Pancreas (tissue), 10 donors: Measurements from ENCODE around the gene CA5A. TPM values are rescaled to one million over a fixed set of nuclear protein-coding genes. Genes with fewer than 3 reads are reported as not detected.

Experiments used
- ATAC-seq, 4 donors: fragments of 200-7000 bp; cut with Tn5 transposase; one replicate each; pipeline versions ENCODE4 v1.8.0 to v1.9.1; 2020; ENCODE audit warnings: mild to moderate bottlenecking in 4 of 4, moderate library complexity in 4 of 4
- DNase-seq, 6 donors: peaks; one replicate each; pipeline ENCODE4 v3.0.0-alpha.2; 2020
- FAIRE-seq: peaks from 2 replicates; lab custom pipeline; 2012; peaks lifted over from hg19 to GRCh38; lab: Jason Lieb, UNC
- H3K27ac ChIP-seq, 4 donors: fragments of 200-600 bp; sonication (generic); 1 replicate in 3 of 4; 2 replicates in 1 of 4; pipeline versions ENCODE4 v1.5.0 to v1.8.0; 2020
- H3K27me3 ChIP-seq, 4 donors: fragments of 200-600 bp; one replicate each; pipeline ENCODE4 v1.8.0; 2021
- H3K36me3 ChIP-seq, 3 donors: fragments of 200-600 bp; sonication (generic) in 1 of 3; one replicate each; pipeline versions ENCODE4 v1.5.0 to v1.8.0; 2020 to 2021
- H3K4me1 ChIP-seq, 3 donors: fragments of 200-600 bp; one replicate each; pipeline ENCODE4 v1.8.0; 2021
- H3K4me3 ChIP-seq, 4 donors: fragments of 200-600 bp; sonication (generic) in 2 of 4; one replicate each; pipeline versions ENCODE4 v1.5.0 to v1.8.0; 2020 to 2021
- H3K9me3 ChIP-seq, 4 donors: fragments of 200-600 bp; one replicate each; pipeline ENCODE4 v1.8.0; 2021
- WGBS, 2 donors: extraction: QIAGEN DNeasy Blood & Tissue Kit; methylation state at CpG; one replicate each; pipeline ENCODE4 v1.1.7; 2013; 5-methylcytosine and 5-hydroxymethylcytosine counted together
- intact Hi-C, 3 donors: fragments of 100-400 bp; cut with DNase I; formaldehyde crosslinking; loops; one replicate each; pipeline versions ENCODE4 v1.11.1 to v1.14.2; 2022
- polyA plus RNA-seq, 2 donors: library from polyadenylated mRNA; stranded (reverse); fragments of 200-250 nt; gene quantifications; one replicate each; pipeline ENCODE4 v1.2.3, GENCODE V29; 2013
- total RNA-seq, 6 donors: library from RNA; stranded (reverse); fragmentation: NEBNext Ultra II Directional in 4 of 6; extraction: Animal tissue kit (Norgen Biotek cat#: 25700) in 4 of 6; gene quantifications; one replicate each; pipeline versions ENCODE4 v1.2.1 to v1.2.4, GENCODE V29; 2021 to 2023
- TF ChIP-seq, protein P1 (sequence below), 4 donors: fragments of 200-600 bp; sonication (generic) in 3 of 4; IDR thresholded peaks; one replicate each; pipeline versions ENCODE4 v1.5.0 to v1.8.0; 2021; ENCODE audit warnings: antibody characterized with exemption in 4 of 4
- donor health status: healthy with polysubstance abuse.
- donor health status: DM: no; HTN: no; CAD: no; lungs with moderate emphysema.
- donor health status: DM: no; HTN: no; CAD: no.
- donor health status: control.
- donor health status: control.
- donor health status: Bipolar disorder and iron deficiency.
- donor health status: DM: yes; HTN: yes; CAD: no.
- donor health status: DM: no; HTN: no; CAD: no.
- donor health status: DM: no; HTN: no; CAD: no.
- donor health status: DM: yes; HTN: yes; CAD: no.

CA5A gene
- total and polyA plus RNA-seq, 8 donors, result under 0.01 TPM; not detected in 6

DNA sequence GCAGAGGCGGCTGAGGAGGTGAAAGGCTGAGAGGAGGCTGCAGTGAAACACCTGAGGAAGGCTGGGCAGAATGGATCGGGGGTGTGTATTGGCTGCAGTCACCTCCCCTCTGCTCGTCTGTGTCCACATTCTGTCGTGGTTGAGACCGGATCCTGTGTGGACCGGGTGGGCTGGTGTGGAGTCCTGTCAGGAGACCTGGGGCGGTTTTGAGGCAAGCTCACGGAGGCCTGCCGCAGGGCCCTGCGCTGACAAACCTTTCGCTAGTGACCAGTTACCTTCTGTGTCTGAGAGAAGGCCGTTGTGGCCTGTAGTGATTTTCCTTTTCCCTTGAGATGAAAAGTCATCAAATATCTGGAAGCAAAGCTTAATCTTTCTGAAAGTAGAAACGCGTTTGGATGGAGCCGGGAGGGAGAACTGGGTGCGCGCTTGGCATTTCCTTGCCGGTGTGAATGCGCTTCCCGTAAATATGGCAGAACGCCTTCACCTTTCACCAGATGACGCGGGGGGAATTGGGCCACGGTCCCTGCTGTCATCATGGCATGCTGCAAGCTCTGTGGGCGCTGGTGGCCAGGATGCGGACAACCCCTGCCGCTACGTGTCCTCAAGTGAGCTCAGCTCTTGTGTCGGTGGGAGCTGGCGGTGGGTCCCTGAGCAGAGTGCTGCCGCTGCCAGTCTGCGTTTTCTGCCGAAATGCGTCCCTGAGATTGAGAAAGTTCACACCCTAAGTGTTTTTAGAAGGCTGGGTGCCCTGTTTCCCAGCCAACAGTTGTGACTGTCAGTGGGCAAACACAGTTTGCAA lies 21.2 kb upstream of the CA5A start:
- ATAC-seq (no peak), DNase-seq (no peak), FAIRE-seq (no peak)
- Histone ChIP-seq H3K9me3 (no peaks in the 10 kb centered on the region), H3K4me1 (peaks cover 0 to 27% (median 5%) of the 10 kb centered on the region in 3 donors), H3K27me3 (no peaks in the 10 kb centered on the region), H3K36me3 (no peaks in the 10 kb centered on the region), H3K27ac (no peak overlapping the region), H3K4me3 (no peak overlapping the region)
- 93% methylated on average over 33 to 34 of the region's 34 CpGs for WGBS, 2 donors
- TF ChIP-seq, protein P1, sequence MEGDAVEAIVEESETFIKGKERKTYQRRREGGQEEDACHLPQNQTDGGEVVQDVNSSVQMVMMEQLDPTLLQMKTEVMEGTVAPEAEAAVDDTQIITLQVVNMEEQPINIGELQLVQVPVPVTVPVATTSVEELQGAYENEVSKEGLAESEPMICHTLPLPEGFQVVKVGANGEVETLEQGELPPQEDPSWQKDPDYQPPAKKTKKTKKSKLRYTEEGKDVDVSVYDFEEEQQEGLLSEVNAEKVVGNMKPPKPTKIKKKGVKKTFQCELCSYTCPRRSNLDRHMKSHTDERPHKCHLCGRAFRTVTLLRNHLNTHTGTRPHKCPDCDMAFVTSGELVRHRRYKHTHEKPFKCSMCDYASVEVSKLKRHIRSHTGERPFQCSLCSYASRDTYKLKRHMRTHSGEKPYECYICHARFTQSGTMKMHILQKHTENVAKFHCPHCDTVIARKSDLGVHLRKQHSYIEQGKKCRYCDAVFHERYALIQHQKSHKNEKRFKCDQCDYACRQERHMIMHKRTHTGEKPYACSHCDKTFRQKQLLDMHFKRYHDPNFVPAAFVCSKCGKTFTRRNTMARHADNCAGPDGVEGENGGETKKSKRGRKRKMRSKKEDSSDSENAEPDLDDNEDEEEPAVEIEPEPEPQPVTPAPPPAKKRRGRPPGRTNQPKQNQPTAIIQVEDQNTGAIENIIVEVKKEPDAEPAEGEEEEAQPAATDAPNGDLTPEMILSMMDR (IDR thresholded peaks at IDR 0.05), result no peak
- intact Hi-C loops, result no loop called here

DNA sequence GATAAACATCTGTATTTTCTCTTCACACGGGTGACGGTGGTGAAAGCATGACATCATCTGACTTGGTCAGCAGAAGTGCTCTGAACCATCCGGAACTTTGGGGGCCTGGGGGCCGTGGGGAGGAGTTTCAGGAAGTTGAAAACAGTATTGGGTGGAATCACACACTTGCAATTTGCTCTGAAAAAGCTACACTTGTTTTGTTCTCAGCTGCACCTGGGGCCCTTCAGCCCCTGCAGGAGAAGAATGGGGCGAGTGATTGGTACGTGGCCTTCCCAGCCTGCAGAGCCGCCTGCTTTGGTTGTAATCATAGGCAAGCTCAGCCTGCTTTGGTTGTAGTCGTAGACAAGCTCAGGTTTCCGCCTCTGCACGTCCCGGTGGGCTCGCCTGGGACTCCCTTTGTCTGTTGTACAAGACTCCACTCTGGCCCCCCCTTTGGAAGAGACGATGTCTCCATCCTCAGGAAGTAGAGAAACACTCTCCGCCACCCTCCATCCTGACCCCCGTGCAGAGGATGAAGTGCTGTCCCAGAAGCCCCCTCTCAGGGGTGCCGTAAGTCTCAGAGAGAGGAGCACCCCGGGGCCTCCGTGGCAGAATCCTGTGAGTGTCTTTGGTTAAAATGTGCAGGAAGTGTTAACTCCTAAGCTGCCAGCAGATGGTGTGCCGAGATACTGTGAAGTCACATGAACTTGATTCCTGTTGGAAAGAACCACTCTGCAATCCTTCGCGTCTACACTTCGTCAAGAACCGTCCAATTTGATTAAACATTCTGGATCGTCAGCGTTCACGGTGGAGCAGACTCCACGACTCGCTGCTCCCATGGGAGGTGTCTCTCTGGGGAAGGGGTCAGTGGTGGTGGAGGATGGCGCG lies 20.3 kb upstream of the CA5A start:
- intact Hi-C loops, result no loop called here
- FAIRE-seq (no peak), DNase-seq (peak in 1 of 6 donors; percentile 55), ATAC-seq (peak in 2 of 4 donors; percentile 13 to 21)
- TF ChIP-seq, protein P1 (IDR thresholded peaks at IDR 0.05), result no peak
- no peaks in the 10 kb centered on the region for H3K9me3 ChIP-seq
- peaks cover 0 to 31% (median 7%) of the 10 kb centered on the region in 3 donors for H3K4me1 ChIP-seq
- H3K36me3 ChIP-seq, result no peaks in the 10 kb centered on the region
- WGBS, 2 donors, result 66 to 68% methylated on average over 30 of the region's 30 CpGs
- H3K4me3 ChIP-seq, result no peak overlapping the region
- no peaks in the 10 kb centered on the region for H3K27me3 ChIP-seq
- H3K27ac ChIP-seq, result peak overlapping the region in 2 of 4 donors; percentile 39 to 90

DNA sequence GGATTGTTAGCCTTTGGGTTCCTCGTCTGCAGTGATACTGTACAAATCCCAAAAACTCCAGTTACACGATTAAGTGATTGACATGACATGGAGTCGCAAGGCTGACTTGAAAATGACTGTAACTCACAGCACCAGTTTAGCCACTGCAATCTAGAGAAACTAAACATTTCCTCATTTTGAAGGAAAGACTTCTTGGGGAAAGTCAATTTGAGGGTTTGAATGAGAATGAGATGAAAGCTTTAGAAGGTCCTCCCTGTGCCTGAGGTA lies 19.7 kb upstream of the CA5A start:
- intact Hi-C loops, result no loop called here
- WGBS, 2 donors, result 61 to 72% methylated on average over 3 of the region's 3 CpGs
- H3K36me3 ChIP-seq, result no peaks in the 10 kb centered on the region
- H3K9me3 ChIP-seq, result no peaks in the 10 kb centered on the region
- DNase-seq (no peak), FAIRE-seq (no peak), ATAC-seq (no peak)
- TF ChIP-seq, protein P1 (IDR thresholded peaks at IDR 0.05), result no peak
- no peaks in the 10 kb centered on the region for H3K27me3 ChIP-seq
- H3K27ac ChIP-seq, result peak overlapping the region in 2 of 4 donors; percentile 39 to 90
- peaks cover 0 to 31% (median 7%) of the 10 kb centered on the region in 3 donors for H3K4me1 ChIP-seq
- no peak overlapping the region for H3K4me3 ChIP-seq

DNA sequence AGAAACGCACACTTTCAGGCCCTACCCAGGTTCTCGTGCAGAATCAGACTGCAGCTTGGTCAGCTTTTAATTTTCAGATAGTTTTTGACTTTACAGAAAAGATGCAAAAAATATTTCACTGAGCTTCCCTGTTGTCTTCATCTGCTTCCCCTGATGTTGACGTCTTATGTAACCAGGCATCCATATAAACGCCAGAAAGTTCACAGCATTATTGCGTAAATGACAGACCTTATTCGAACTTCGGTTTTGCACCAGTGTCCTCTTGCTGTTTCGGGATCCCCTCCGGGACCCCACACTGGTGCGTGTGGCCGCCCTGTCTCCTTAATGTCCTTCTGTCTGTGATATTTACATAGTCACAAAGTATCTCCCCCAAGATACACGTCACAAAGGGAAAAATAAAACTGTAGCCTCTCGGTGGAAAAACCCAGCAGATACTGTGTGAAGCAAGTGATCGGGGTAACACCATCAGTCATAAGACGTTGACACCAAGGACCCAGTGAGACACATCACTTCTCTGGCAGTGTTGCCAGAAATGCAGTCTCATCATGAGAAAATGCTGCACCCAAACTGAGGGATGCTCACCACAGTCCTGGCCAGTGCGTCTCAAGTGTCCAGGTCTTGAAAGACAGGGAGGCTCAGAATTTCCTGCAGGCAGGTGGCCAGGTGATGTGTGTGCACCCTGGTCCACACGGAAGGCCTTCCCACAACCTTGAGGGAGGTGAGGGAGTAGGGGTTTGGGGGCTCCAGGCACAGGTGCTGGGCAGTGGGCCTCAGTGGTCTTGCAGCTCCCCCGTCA lies 19.2 kb upstream of the CA5A start:
- Histone ChIP-seq H3K4me3 (no peak overlapping the region), H3K9me3 (no peaks in the 10 kb centered on the region), H3K36me3 (no peaks in the 10 kb centered on the region), H3K27ac (peak overlapping the region in 3 of 4 donors; percentile 24 to 90 (median 74)), H3K4me1 (peaks cover 0 to 31% (median 7%) of the 10 kb centered on the region in 3 donors), H3K27me3 (no peaks in the 10 kb centered on the region)
- TF ChIP-seq, protein P1 (IDR thresholded peaks at IDR 0.05), result no peak
- intact Hi-C loops, result no loop called here
- no peak for ATAC-seq
- peak in 1 of 6 donors; percentile 36 for DNase-seq
- no peak for FAIRE-seq
- WGBS, 2 donors, result 79 to 82% methylated on average over 18 of the region's 18 CpGs
